Stimulated activated CD8-positive, alpha-beta memory T cell treated with anti-CD3 and anti-CD28 coated beads, Interleukin-15, amount 100 ng/mL, for 1 hour (primary cell): ENCODE measurements around the gene IQCE.
"Not testable (repeated sequence)": the region's sequence is repeated elsewhere in the genome, so short reads cannot be mapped to it uniquely, and the experiment has no call there.

Source experiments
- DNase-seq: peaks from one replicate; pipeline ENCODE4 v3.0.0-alpha.2; 2020; ENCODE audit warnings: low read depth

IQCE gene

GRCh38 chr7:2580636-2581035, 21.9 kb downstream of the IQCE start:
- DNase-seq = no peak

- DNase-seq = no peak
Measured at GRCh38 chr7:2582006-2582735, 23.4 kb downstream of the IQCE start.

GRCh38 chr7:2583798-2584580, 25.2 kb downstream of the IQCE start:
- DNase-seq = no peak

GRCh38 chr7:2585446-2585845, 26.7 kb downstream of the IQCE start:
- DNase-seq = no peak

GRCh38 chr7:2586326-2587020, 27.7 kb downstream of the IQCE start:
- no peak for DNase-seq

- DNase-seq = no peak
Measured at GRCh38 chr7:2587134-2587533, 28.4 kb downstream of the IQCE start.

GRCh38 chr7:2587778-2588177, 29.0 kb downstream of the IQCE start:
- no peak for DNase-seq

GRCh38 chr7:2589341-2589740, 30.6 kb downstream of the IQCE start:
- no peak for DNase-seq

GRCh38 chr7:2589941-2590340, 31.2 kb downstream of the IQCE start:
- not testable (repeated sequence) for DNase-seq

GRCh38 chr7:2592375-2592865, 33.6 kb downstream of the IQCE start:
- DNase-seq = no peak

- DNase-seq = no peak
Measured at GRCh38 chr7:2593036-2593727, 34.4 kb downstream of the IQCE start.

GRCh38 chr7:2594599-2594998, 35.8 kb downstream of the IQCE start:
- DNase-seq = no peak

GRCh38 chr7:2595258-2595860, 36.6 kb downstream of the IQCE start:
- DNase-seq = no peak

GRCh38 chr7:2596464-2597272, 37.9 kb downstream of the IQCE start:
- no peak for DNase-seq

GRCh38 chr7:2597273-2597640, 38.5 kb downstream of the IQCE start:
- DNase-seq = no peak

GRCh38 chr7:2598154-2598823, 39.5 kb downstream of the IQCE start:
- DNase-seq = no peak

- DNase-seq = no peak
Measured at GRCh38 chr7:2601065-2601464, 42.3 kb downstream of the IQCE start.

- no peak for DNase-seq
Measured at GRCh38 chr7:2601907-2602306, 43.1 kb downstream of the IQCE start.

- no peak for DNase-seq
Measured at GRCh38 chr7:2602406-2603043, 43.7 kb downstream of the IQCE start.
